Right lung (tissue), 10 donors: ENCODE data around the gene SAYSD1. TPM values are rescaled to one million over a fixed set of nuclear protein-coding genes. Genes with fewer than 3 reads are reported as not detected.
A peak's percentile ranks its signal among the peaks of the same experiment; 100 is the strongest.
"Not testable (repeated sequence)": the region's sequence is repeated elsewhere in the genome, so short reads cannot be mapped to it uniquely, and the experiment has no call there.

Experiments used
- DNase-seq, 2 donors: peaks; one replicate each; pipeline ENCODE4 v3.0.0-alpha.2; 2013
- long read RNA-seq, 8 donors: transcript quantifications; one replicate each; lab custom pipeline, GENCODE V29; 2026
- polyA plus RNA-seq, 5 donors: library from polyadenylated mRNA; unstranded; fragments of 120-200 nt; gene quantifications; one replicate each; pipeline versions ENCODE4 v1.2.1 to v1.2.3, GENCODE V29; 2013; ENCODE audit warnings: inconsistent platforms in 1 of 5, low replicate concordance in 1 of 5; ENCODE audit not compliant: insufficient read length in 5 of 5, insufficient read depth in 1 of 5

The SAYSD1 gene
- 10 to 100 TPM; 20.7 to 25.6 (median 22.9) TPM for polyA plus RNA-seq
- long read RNA-seq, donor 1, transcript SAYSD1-201 (2 exons, 2,020 nt), result major isoform, 19 of 26 reads
- long read RNA-seq, donor 1, partial matches to known transcripts, result 6 of 26 reads
- long read RNA-seq, donor 1, other reads (novel, unspliced or antisense), result 0 of 26 reads
- long read RNA-seq, donor 2, transcript SAYSD1-201 (2 exons, 2,020 nt), result major isoform, 7 of 7 reads
- long read RNA-seq, donor 2, partial matches to known transcripts, result 0 of 7 reads
- long read RNA-seq, donor 2, other reads (novel, unspliced or antisense), result 0 of 7 reads
- long read RNA-seq, donor 3, transcript SAYSD1-201 (2 exons, 2,020 nt), result major isoform, 6 of 29 reads
- long read RNA-seq, donor 3, partial matches to known transcripts, result 20 of 29 reads
- long read RNA-seq, donor 3, other reads (novel, unspliced or antisense), result 0 of 29 reads
- long read RNA-seq, donor 4, transcript SAYSD1-201 (2 exons, 2,020 nt), result major isoform, 11 of 13 reads
- long read RNA-seq, donor 4, partial matches to known transcripts, result 0 of 13 reads
- long read RNA-seq, donor 4, other reads (novel, unspliced or antisense), result 0 of 13 reads
- long read RNA-seq, donor 5, transcript SAYSD1-201 (2 exons, 2,020 nt), result major isoform, 16 of 30 reads
- long read RNA-seq, donor 5, partial matches to known transcripts, result 10 of 30 reads
- long read RNA-seq, donor 5, other reads (novel, unspliced or antisense), result 0 of 30 reads
- long read RNA-seq, donor 6, transcript SAYSD1-201 (2 exons, 2,020 nt), result major isoform, 6 of 8 reads
- long read RNA-seq, donor 6, partial matches to known transcripts, result 0 of 8 reads
- long read RNA-seq, donor 6, other reads (novel, unspliced or antisense), result 0 of 8 reads
- long read RNA-seq, donor 7, transcript SAYSD1-201 (2 exons, 2,020 nt), result major isoform, 10 of 21 reads
- long read RNA-seq, donor 7, partial matches to known transcripts, result 8 of 21 reads
- long read RNA-seq, donor 7, other reads (novel, unspliced or antisense), result 0 of 21 reads
- long read RNA-seq, donor 8, partial matches to known transcripts, result 0 of 5 reads
- long read RNA-seq, donor 8, other reads (novel, unspliced or antisense), result 0 of 5 reads

- DNase-seq, result peak; percentile 95
Observed at GRCh38 chr6:39114704-39115599, at the start of gene SAYSD1. Gene SAYSD1 (minus strand): TSS chr6:39115186. CDS start chr6:39115089, 97 bp downstream.

- DNase-seq, result no peak
Observed at GRCh38 chr6:39157511-39157910, 42.5 kb upstream of the SAYSD1 start.

GRCh38 chr6:39156801-39157200 lies 41.8 kb upstream of the SAYSD1 start:
- no peak for DNase-seq

GRCh38 chr6:39154705-39155104 lies 39.7 kb upstream of the SAYSD1 start:
- DNase-seq, result no peak

- no peak for DNase-seq
Observed at GRCh38 chr6:39153766-39154397, 38.9 kb upstream of the SAYSD1 start.

GRCh38 chr6:39152262-39152661 lies 37.3 kb upstream of the SAYSD1 start:
- DNase-seq, result no peak

- no peak for DNase-seq
Observed at GRCh38 chr6:39151211-39151610, 36.2 kb upstream of the SAYSD1 start.

- DNase-seq, result peak in 1 of 2 donors; percentile 27
Observed at GRCh38 chr6:39144481-39145173, 29.6 kb upstream of the SAYSD1 start.

- peak in 1 of 2 donors; percentile 20 for DNase-seq
Observed at GRCh38 chr6:39143238-39143930, 28.4 kb upstream of the SAYSD1 start.

- no peak for DNase-seq
Observed at GRCh38 chr6:39140556-39141167, 25.7 kb upstream of the SAYSD1 start.

- DNase-seq, result peak; percentile 39 to 57
Observed at GRCh38 chr6:39137245-39137644, 22.3 kb upstream of the SAYSD1 start.

- not testable (repeated sequence) for DNase-seq
Observed at GRCh38 chr6:39136207-39136606, 21.2 kb upstream of the SAYSD1 start.

- not testable (repeated sequence) for DNase-seq
Observed at GRCh38 chr6:39134761-39135160, 19.8 kb upstream of the SAYSD1 start.

GRCh38 chr6:39130691-39131090 lies 15.7 kb upstream of the SAYSD1 start:
- DNase-seq, result no peak

- DNase-seq, result no peak
Observed at GRCh38 chr6:39128832-39129231, 13.8 kb upstream of the SAYSD1 start.

- DNase-seq, result no peak
Observed at GRCh38 chr6:39128106-39128505, 13.1 kb upstream of the SAYSD1 start.

- no peak for DNase-seq
Observed at GRCh38 chr6:39124114-39124513, 9.1 kb upstream of the SAYSD1 start.

- no peak for DNase-seq
Observed at GRCh38 chr6:39118921-39119320, 3.9 kb upstream of the SAYSD1 start.

GRCh38 chr6:39114388-39114703 lies 640 bp downstream of the SAYSD1 start:
- DNase-seq, result no peak
